Fibroblast of lung (primary cell): ENCODE data around the gene WSCD2.

Experiments
- CTCF ChIP-seq, 2 donors: IDR thresholded peaks in 1 of 2; conservative IDR thresholded peaks in 1 of 2; 1 replicate in 1 of 2; 2 replicates in 1 of 2; pipeline ENCODE4 v1.5.1; 2011 to 2012; ENCODE audit warnings: low read length in 2 of 2, control low read depth in 1 of 2, inconsistent platforms in 1 of 2, low read depth in 1 of 2, mild to moderate bottlenecking in 1 of 2
- EZH2 ChIP-seq: IDR thresholded peaks from 2 replicates; pipeline ENCODE4 v1.5.1; 2012; ENCODE audit warnings: low read length, control low read depth, mild to moderate bottlenecking; ENCODE audit errors: missing control alignments

- TF ChIP-seq EZH2, result no peak
- no peak for TF ChIP-seq CTCF (conservative IDR thresholded peaks at IDR 0.05 in 1 of 2, IDR thresholded peaks at IDR 0.05 in 1 of 2; ENCODE audit: low read depth in 1 of 2, low read length in 2 of 2)
Observed at GRCh38 chr12:108179305-108179704, 50.2 kb downstream of the WSCD2 start.
